HG03139 (cell line): ENCODE results near the gene TBC1D21.

Source experiments
- ATAC-seq: cut with Tn5 transposase; IDR thresholded peaks from one replicate; pipeline ENCODE4 v1.9.1; 2021; ENCODE audit not compliant: unreplicated experiment

Gene TBC1D21

DNA sequence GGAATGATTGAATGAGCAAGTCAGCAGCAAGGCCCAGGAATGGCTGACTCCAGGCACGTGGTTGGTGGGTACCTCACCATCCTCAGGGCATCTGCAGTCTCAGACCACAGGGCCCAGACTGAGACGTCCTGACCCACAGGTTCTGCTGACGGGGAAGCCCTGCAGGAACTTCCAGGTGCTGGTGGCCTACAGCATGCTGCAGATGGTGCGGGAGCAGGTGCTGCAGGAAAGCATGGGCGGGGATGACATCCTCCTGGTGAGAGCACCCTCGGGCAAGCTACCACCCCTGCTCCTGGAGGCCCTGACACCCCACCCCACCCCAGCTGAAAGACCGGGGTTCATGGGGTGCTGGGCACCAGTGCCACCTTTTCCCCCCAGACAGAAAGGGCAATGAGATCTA, 14.1 kb downstream of the TBC1D21 start:
- no peak for ATAC-seq

DNA sequence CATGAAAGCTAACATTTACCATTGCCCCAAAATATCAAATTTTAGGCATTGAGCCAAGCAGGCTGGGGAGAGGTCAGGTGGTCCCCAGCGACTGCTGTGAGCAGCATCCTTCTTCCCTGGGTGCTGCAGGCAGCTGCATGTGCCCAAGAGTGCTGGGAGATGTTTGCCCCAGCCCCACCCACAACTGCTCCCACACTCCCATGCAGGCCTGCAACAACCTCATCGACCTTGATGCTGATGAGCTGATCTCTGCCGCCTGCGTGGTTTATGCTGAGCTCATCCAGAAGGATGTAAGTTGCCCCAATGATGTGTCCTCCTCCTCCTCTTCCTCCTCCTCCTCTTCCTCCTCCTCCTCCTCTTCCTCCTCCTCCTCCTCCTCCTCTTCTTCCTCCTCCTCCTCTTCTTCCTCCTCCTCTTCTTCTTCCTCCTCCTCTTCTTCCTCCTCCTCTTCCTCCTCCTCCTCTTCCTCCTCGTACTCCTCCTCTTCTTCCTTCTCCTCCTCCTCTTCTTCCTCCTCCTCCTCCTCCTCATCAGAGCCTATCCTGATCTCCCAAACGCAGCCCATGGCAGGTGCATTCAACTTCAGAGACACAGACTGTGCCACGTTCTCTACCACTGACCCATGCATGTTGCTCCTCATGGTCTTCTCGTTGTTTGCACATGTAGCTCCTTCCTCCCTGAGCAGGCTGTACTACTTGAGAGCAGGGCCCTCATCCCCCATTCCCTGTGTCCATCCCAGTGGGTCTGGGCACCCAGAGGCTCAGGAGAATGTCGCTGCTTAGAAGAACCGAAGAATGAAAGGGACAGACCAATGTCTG, 15.1 kb downstream of the TBC1D21 start:
- no peak for ATAC-seq

DNA sequence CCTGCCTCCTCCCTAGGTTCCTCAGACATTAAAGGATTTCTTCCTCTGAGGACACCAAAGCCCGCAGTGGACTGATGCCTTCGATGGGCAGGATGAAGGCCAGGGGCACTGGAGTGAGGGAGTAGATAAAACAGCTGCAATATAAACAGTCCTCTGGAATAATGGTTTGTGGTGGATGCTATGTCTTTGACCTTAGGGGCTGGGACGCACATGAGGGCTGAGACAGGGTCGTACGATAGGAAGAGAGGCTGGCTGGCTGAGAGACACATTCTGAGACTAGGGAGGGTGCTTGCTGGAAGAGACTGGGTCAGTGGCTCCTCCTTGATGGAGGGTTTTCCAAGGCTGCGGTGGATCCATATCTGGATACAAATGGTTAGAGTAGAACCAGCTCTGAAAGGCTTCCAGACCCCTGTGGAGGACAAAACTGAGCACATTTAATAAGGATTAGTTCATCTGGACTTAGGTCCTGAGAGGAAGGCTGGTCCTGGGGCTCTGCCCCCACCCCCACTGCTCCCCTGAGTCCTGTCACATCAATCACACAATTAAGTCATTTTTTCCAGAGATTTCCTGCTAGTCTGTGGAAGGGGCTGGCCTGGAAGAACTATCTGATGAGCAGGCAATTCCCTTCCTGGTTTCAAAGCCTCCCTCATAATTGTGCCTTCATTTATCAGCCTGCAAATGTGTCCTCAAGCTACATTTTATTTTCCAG, 15.8 kb downstream of the TBC1D21 start:
- no peak for ATAC-seq

DNA sequence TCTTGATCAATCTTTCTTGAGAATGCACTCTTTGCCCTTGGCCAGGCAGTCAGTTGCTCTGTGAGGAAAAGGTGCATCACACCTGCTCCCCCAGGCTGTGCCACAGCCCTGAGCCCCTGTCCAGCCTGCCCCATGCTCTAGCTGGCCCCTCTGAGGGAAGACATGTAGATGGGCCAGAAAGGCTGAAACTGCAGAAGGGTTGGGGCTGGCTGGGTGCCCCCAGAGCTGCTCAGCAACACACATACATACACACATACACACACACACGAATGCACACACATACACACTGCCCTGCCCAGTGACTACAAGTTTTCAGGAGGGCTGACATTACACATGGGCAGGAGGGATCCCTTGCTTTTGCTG, 16.4 kb downstream of the TBC1D21 start:
- ATAC-seq = no peak

DNA sequence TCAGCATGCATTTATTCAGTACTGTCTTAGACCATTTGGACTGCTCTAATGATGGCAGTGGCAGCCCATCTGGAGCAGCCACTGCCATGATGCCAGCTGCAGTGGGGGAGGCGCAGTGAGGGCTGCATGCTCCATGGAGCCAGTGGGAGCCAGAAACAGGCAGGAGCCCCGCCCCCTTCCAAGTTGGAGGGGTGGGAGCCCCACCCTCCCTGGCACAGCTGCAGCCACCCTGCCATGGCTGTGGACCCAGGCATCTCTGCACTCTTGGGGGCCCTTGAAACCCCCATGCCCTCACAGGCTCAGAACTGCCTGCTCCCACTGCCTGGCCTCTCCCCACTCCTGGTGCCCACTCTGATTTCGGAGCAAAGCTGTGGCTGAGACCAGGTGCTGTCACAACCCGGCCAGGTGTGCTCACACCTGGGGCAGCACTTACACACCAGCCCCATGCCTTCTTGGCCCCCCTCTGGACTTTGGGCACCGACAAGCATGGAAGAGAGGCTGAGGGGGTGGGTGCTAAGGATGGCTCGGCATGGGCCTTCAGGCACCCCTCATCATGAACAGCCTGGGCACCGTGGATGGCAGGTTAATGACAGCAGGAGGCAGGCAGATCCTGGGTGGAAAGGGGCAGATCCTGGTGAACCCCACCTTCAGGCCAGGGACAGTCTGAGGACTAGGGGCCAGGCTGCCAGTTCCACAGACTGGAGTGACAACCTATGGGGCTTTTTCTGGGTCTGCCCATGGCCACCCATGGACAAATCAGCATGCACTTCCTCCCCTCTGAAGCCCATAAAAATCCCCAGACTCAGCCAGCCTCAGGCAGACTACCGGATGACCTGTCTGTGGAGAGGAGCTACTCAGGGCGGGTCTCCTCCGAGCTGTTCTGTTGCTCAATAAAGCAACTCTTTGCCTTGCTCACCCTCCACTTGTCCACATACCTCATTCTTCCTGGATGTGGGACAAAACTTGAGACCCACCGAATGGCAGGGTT, 18.3 kb downstream of the TBC1D21 start:
- ATAC-seq = no peak

DNA sequence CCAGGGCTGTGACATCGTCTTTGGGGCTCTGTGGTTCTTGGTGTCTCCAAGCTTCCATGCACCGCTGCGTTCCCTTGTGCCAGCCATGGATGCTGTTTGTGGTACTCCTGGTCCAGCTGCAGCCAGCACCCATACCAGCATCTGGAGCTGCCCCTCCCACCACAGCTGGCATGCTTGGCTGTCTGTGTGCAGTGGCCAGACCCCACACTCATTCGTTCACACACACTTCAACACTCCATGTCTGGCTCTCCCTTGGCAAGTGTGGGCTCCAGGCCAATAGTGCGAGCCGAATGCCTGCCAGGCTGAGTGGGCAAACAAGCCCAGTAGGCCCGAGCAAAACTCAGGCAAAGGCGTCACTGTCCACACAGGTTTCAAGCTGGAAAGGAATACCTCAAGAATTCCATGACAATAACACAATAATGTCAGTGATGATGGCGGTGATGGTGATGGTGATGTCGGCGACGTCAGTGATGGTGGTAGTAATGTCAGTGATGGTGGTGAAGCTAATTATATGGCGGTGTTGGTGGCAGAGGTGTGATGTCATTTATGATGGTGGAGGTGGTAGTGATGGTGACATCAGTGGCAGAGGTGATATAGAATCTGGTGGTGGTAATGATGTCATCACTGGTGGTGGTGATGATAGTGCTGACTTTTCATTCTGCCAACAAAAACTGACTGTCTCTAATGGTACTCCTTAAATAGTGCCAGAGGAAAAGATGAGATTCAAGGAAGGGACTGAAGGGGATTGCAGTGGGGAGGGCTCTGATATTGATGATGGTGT, 19.3 kb downstream of the TBC1D21 start:
- no peak for ATAC-seq

DNA sequence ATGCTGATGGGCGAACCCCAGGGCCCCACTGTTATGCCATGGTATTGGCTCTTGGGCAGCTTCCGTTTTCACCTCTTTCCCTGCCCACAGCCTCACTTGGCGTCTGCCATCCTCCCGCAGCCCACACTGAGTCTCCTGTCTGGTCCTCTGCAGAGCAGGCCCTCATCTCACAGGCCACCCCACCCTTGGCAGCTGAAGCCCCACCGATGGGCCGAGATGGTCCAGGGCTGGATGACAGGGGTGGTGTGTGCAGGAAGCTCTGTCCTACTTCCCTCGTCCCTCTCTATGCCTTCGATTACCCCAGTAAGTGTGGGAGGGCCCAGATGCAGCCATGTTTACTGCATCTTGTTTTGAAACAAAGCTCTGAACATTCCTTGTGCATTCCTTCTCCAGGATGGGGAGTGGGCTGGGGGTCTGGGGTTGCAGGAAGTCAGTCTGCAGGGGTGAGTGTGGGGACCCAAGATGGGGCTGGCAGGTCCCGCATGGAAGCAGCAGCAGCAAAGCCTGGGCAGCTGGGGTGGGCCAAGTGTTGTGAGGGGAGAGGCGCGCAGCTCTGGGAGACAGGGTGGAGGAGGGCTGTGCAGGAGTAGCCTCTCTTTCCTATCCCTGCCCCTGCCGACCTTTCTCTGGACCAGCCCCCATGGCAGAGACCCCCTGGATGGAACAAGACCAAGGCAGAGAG, 20.9 kb downstream of the TBC1D21 start:
- no peak for ATAC-seq

DNA sequence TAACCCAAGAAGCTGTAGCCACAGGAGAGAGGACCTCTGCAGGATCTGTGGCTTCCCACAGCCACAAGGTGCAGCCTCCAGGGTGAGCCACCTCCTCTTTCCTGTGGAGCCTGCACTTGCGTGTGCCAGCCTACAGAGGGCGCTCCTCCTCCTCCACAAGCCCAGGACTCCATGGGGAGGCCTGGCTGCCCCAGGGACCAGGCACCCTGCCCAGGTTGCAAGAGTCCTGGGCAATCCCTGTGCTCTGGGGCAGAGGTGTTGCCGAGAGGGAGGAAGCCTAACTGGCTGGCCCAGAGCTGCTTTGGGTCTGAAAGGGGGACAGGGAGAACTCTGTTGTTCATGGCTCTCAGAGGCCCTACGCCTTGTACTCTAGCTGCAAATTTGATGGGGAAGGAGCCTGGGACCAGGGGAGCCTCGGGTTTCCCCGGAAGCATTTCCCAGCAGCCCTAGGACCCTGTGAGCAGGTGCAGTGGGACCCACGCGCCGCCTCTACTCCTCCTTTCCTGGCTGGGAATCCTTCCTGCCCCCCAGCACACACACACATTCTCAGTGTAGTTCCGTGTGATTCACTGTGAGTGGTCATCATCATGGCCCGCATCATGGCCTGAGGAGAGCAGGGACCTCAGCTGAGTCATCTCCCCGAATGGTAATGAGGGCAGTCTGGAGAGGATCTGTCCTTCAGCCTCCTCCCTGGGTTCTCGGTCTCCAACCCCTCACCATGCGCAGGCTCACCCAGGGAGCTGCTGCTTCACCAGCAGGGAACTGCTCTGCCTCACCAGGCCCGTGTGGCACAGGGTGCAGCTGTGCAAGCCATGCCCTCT, 24.3 kb downstream of the TBC1D21 start:
- no peak for ATAC-seq

DNA sequence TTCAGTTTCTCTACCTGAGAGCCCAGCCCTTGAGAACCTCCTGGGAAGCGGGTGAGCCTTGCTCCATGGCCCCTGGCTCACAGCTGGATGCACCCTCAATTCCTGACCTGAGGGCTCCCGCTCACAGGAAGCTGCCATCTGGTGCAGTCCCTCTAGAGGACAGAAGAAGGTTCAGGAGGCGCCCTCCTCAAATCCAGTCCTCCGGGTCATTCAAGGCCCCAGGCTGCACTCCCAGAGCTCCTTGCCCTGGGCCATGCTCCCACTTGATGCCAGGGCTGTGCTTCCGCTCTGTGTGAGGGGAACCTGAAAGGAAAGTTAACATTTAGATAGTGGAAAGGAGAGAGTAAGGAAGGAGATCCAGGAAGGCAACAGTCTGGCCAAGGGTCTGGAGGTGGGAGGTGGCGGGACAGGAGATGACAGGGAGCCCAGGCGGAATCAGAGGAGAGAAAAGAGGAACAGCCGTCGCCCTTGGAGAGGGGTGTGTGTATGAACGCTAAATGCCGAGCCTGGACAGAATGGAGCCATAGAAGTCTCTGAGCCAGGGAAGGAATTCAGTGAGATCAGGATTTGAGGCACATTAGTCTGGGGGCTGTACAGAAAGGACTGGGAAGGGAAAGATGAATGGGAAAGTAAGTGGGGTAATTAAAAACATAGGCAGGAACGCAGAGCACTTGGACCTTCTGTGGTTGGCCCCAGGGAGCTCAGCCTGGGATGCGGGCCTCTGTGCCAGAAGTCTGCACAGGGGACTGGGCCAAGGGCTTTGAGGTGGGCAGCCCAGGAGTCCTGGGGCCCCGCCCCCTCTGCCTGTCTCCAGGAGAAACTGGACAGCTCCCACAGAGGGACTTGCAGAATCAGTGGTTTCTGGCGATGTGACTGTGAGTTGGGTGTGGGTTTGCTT, 26.1 kb downstream of the TBC1D21 start:
- no peak for ATAC-seq

DNA sequence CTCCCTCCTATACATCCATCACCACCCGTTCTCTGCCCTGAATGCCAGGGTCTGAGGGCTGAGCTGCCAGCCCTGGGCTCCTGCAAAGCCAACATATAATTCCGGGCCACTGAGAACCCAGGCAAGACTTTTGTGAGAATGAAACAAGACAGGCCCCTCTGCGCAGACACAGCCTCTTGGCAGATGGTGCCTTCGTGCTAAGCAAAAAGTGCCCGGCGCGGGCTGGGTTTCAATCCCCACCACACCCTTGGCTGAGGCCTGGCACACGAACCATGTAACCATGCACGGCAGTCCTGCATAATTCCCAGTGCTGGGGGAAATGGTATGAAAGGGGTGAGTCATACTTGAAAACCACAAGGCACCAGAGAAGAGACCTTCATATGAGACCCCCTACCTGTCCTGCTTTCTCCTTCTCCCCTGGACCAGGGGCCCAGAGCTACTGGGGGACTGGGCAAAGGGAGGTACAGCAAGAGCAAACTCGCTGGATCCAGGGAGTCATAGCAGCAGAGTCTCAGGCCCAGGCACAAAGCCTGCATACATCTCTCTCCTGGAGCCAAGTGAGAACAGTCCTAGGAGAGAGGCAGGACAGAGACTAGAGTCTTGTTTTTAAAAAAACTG, 26.8 kb downstream of the TBC1D21 start:
- ATAC-seq = no peak

DNA sequence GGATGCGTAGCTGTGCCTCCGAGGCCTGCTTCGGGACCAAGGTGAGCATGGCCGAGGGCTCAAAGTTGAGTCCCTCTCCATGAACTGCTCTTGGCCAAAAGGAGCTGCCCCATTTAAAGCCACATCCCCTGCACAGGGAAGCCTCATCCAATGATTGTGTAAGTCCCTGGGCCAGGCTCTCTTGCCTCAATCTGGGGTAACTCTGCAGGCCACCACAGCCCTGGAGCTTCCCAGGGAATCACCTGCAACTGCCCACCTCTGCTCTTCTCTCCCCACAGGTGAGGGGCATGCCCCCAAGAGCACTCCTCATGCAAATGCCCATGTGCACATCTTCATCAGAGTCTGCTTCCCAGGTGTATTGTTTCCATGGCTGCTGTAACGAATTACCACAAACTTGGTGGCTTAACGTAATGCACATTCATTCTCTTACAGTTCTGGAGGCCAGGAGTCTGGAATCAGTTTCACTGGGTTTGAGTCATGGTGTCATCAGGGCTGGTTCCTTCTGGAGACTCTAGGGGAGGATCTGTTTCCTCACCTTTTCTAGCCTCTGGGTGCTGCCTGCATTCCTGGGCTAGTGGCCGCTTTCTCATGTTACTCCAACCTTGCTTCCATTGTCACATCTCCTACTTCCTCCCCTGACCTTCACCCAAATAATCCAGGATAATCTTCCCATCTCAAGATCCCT, 27.9 kb downstream of the TBC1D21 start:
- ATAC-seq = no peak

DNA sequence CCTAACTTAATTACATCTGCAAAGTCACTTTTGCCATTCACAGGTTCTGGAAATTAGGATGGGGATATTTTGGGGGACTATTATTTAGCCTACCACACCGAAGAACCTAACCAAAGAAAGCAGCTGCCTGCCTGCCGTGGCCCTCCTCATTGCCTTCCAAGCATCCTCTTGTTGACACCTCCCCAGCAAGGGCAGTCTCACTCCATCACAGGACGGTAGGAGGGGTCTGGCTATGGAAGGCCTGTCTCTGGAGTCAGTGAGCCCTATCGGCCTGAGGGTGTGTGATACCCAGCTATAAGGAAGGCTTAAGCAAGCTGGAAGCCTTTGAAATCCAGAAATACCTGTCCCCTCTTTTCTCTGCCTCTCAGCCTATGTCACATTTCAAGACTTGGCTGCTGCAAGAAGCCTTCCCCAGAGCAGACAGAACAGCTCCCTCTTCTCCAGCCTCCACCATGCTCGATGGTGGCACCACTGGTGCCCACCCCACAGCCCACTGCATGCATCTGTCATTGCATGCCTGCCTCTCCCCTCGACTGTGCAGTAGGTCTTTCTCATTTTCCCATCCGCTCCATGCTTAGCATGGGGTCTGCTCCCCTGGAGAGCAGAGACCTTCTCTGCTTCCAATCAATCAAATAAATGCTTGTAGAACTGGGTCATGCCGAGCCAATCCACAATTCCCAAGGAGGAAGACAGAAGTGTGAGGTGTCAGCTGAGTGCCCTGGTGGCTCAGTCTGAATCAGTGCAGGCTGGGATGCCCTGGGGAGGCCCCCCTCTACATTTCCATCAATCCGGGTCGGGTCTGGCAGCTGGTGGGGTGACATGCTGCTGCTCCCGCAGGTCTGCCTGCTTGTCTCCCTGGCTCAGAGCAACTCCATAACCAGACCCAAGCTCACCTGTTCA, 29.0 kb downstream of the TBC1D21 start:
- ATAC-seq = no peak

DNA sequence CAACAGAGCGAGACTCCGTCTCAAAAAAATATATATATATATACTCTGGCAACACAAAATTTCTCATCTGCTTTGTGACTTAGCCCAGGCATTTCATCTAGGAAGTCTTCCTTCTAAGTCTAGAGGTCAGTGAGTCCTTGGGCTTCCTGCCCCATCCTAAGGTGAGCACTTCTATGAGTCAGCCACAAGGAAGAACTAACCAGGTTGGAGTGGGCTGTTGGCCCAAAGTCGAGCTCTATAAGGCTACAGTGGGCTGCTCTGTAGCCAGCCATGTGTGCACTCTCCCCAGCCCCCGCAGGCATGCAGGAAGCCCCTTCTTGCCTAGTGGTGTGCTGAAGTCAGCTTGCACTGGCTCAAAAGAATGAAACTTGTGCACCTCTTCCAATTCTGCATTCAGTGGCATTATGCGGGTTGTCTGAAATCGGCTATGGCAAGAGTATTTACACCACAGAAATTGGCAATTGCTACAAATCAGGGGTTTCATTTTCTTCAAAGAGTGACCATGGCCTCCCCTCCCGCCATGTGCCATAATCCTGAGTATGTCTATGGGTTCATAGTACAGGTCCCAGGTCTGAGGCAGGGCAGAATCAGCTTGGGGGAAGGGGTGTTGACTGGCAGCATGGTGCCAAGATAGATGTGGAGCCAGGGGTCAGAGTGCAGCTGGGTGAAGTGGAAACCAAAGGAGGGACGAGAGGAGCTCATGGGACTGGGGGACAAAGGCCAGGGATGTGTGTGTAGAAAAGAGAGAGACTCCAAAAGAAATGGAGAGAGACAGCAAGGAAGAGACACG, 30.9 kb downstream of the TBC1D21 start:
- no peak for ATAC-seq

DNA sequence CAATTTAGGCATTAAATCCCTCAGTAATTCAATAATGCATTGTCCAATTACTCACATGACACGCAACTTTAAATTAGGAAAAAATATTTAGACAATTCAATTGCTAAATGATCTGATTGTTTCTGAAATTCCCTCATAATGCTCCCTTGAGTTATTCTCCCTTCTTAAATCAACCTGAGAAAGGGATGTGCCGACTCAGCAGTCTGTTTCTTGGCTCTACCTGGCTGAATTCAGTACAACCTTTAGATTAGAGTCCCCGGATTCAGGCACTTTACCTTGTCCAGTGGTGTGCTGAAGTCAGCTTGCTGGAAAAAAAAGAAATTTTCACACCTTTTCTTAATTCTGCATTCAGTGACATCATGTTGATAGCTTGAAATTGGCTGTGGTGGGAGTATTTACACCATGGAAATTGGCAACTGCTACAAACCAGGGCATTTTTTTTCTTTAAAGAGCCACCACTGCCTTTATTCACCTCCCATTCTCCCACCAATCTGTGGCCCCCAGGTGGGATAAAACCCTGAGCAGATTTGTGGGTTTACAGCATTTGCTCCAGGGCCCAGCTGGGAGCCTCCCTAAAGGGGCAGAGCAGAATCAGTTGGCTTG, 32.0 kb downstream of the TBC1D21 start:
- ATAC-seq = no peak
